ENCODE measurements around the gene MICAL2.
A peak's percentile ranks its signal among the peaks of the same experiment; 100 is the strongest.

MICAL2 gene

DNA sequence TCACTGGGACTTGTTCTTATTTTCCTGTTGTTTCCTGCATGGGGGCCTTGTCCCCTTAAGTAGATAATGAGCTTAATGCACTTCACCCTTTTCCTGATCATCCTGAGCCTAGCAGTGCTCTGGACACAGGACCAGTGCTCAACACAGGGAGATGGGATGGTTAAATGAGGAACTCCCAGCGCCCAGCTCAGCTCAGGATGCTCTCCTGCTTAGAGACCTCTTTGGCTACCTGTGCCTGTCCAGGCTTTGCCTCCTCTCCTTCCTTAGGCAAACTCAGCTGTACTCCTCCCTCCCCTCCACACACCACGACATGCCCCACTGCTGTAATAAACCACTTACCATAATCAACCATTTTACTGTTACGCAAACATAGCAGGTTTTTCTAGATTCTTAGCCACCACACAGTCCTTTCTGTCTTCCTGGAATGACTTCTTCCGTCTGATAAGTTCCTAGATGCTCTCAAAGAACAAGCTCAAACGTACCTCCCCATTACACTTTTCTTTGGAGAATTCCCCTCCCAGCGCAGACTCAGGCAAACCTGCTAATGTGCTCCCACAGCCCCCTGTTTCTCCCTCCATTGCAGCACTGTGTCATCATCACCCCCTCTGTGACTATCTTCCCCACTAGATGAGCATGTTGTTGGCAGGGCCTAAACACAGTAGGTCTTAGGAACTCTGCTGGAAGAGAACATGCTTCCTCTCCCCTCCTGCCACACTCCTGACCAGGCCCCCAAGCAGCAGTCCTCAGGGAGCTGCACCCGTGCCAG is 113.6 kb downstream of the MICAL2 start:
- TF ChIP-seq POLR2AphosphoS5 (IDR thresholded peaks at IDR 0.05; ENCODE audit: low read depth, low read length) (no peak), SIN3A (IDR thresholded peaks at IDR 0.05; ENCODE audit: borderline replicate concordance, insufficient read depth, low read length) (no peak), TAF1 (IDR thresholded peaks at IDR 0.05; ENCODE audit: borderline replicate concordance, insufficient read depth, low read length) (no peak), FOXP2 (optimal IDR thresholded peaks at IDR 0.05; ENCODE audit: borderline replicate concordance, extremely low read depth, extremely low read length, insufficient read depth) (no peak)
- TF ChIP-seq, protein P1, sequence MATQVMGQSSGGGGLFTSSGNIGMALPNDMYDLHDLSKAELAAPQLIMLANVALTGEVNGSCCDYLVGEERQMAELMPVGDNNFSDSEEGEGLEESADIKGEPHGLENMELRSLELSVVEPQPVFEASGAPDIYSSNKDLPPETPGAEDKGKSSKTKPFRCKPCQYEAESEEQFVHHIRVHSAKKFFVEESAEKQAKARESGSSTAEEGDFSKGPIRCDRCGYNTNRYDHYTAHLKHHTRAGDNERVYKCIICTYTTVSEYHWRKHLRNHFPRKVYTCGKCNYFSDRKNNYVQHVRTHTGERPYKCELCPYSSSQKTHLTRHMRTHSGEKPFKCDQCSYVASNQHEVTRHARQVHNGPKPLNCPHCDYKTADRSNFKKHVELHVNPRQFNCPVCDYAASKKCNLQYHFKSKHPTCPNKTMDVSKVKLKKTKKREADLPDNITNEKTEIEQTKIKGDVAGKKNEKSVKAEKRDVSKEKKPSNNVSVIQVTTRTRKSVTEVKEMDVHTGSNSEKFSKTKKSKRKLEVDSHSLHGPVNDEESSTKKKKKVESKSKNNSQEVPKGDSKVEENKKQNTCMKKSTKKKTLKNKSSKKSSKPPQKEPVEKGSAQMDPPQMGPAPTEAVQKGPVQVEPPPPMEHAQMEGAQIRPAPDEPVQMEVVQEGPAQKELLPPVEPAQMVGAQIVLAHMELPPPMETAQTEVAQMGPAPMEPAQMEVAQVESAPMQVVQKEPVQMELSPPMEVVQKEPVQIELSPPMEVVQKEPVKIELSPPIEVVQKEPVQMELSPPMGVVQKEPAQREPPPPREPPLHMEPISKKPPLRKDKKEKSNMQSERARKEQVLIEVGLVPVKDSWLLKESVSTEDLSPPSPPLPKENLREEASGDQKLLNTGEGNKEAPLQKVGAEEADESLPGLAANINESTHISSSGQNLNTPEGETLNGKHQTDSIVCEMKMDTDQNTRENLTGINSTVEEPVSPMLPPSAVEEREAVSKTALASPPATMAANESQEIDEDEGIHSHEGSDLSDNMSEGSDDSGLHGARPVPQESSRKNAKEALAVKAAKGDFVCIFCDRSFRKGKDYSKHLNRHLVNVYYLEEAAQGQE (IDR thresholded peaks at IDR 0.05; ENCODE audit: insufficient read depth in 1 of 2, low read depth in 2 of 2, low read length in 2 of 2): no peak

DNA sequence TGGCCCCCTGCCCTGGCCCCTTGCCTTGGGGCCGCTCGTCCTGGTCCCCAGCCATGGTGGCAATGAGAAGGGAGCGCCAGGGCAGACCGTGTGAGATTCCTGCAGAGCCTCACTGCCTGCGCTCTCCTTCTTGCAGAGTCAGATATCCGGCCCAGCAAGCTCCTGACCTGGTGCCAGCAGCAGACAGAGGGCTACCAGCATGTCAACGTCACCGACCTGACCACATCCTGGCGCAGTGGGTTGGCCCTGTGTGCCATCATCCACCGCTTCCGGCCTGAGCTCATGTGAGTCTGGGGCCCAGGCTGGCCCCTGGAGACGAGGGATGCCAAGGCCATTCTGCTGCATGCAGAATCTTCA is 114.1 kb downstream of the MICAL2 start:
- TF ChIP-seq, protein P1 (IDR thresholded peaks at IDR 0.05; ENCODE audit: insufficient read depth in 1 of 2, low read depth in 2 of 2, low read length in 2 of 2): peak; percentile 47 to 59; a peak in 1 of 4 replicates
- TF ChIP-seq FOXP2 (optimal IDR thresholded peaks at IDR 0.05; ENCODE audit: borderline replicate concordance, extremely low read depth, extremely low read length, insufficient read depth) (peak; percentile 98), POLR2AphosphoS5 (IDR thresholded peaks at IDR 0.05; ENCODE audit: low read depth, low read length) (peak; percentile 35; the same call in 1 of the 2 replicates), TAF1 (IDR thresholded peaks at IDR 0.05; ENCODE audit: borderline replicate concordance, insufficient read depth, low read length) (no peak), SIN3A (IDR thresholded peaks at IDR 0.05; ENCODE audit: borderline replicate concordance, insufficient read depth, low read length) (peak; percentile 65; the same call in 1 of the 2 replicates)

DNA sequence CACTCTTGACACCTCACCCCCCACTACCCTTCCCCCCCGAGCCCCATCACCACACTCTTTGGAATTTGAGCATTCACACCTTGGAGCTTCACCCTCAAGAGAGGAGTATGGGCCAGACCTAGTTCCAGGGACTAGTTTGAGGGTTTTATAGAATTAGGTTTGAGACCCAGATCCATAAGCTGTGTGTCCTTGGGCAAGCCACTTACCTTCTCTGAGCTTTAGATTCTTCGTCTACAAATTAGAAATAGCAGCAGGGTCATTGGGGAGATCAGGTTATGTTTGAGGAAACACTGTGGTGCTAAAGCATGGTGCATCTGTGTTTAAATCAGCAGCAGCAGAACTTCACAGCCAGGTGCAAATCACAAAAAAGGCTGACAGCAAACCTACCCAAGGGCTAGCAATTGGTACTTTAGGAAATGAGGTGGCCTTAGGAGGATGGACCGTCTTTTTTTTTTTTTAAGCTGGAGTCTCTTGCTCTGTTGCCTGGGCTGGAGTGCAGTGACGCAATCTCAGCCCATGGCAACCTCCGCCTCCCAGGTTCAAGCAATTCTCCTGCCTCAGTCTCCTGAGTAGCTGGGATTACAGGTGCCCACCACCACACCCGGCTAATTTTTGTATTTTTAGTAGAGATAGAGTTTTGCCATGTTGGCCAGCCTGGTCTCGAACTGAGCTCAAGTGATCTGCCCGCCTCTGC is 114.8 kb downstream of the MICAL2 start:
- no peak for TF ChIP-seq FOXP2 (optimal IDR thresholded peaks at IDR 0.05; ENCODE audit: borderline replicate concordance, extremely low read depth, extremely low read length, insufficient read depth)
- TF ChIP-seq, protein P1 (IDR thresholded peaks at IDR 0.05; ENCODE audit: insufficient read depth in 1 of 2, low read depth in 2 of 2, low read length in 2 of 2): no peak
- no peak for TF ChIP-seq SIN3A (IDR thresholded peaks at IDR 0.05; ENCODE audit: borderline replicate concordance, insufficient read depth, low read length)
- no peak for TF ChIP-seq TAF1 (IDR thresholded peaks at IDR 0.05; ENCODE audit: borderline replicate concordance, insufficient read depth, low read length)
- no peak for TF ChIP-seq POLR2AphosphoS5 (IDR thresholded peaks at IDR 0.05; ENCODE audit: low read depth, low read length)

DNA sequence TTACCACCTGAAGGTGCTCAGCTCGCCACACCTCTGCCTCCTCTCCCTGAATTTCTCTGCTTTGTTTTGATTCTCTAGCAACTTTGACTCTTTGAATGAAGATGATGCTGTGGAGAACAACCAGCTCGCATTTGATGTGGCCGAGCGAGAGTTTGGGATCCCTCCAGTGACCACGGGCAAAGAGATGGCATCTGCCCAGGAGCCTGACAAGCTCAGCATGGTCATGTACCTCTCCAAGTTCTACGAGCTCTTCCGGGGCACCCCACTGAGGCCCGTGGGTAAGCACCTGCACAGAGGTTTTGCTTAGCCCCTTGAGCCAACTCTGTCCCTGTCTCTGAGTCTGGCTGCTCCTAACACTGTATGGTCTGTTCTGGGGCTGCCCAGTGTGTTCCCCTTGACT is 115.7 kb downstream of the MICAL2 start:
- TF ChIP-seq, protein P1 (IDR thresholded peaks at IDR 0.05; ENCODE audit: insufficient read depth in 1 of 2, low read depth in 2 of 2, low read length in 2 of 2): no peak
- TF ChIP-seq TAF1 (IDR thresholded peaks at IDR 0.05; ENCODE audit: borderline replicate concordance, insufficient read depth, low read length) (no peak), POLR2AphosphoS5 (IDR thresholded peaks at IDR 0.05; ENCODE audit: low read depth, low read length) (no peak), SIN3A (IDR thresholded peaks at IDR 0.05; ENCODE audit: borderline replicate concordance, insufficient read depth, low read length) (no peak), FOXP2 (optimal IDR thresholded peaks at IDR 0.05; ENCODE audit: borderline replicate concordance, extremely low read depth, extremely low read length, insufficient read depth) (no peak)

Measured in PFSK-1 (cell line).